PC-3 (cell line): ENCODE results near the gene CD69. TPM values are rescaled to one million over a fixed set of nuclear protein-coding genes. Genes with fewer than 3 reads are reported as not detected.
"Not testable (repeated sequence)": the region's sequence is repeated elsewhere in the genome, so short reads cannot be mapped to it uniquely, and the experiment has no call there.

Experiments
- ATAC-seq: fragments of 200-7000 bp; cut with Tn5 transposase; 2 replicates; pipeline ENCODE4 v1.9.1; 2020; ENCODE audit warnings: mild to moderate bottlenecking, moderate library complexity
- BruUV-seq: library from RNA; stranded (reverse); fragments of 400-500 nt; replicated peaks from 2 replicates; lab custom pipeline; 2021; lab: Mats Ljungman, UMichigan
- CTCF ChIA-PET: fragments of 300-600 bp; sonication (Branson Sonifier 250); formaldehyde crosslinking; loops from one replicate; lab custom pipeline; 2022; ENCODE audit warnings: antibody characterized with exemption; lab: Charles Lee
- POLR2A ChIA-PET: fragments of 300-600 bp; sonication (Branson Sonifier 250); formaldehyde crosslinking; loops from one replicate; lab custom pipeline; 2022; ENCODE audit warnings: antibody characterized with exemption; ENCODE audit not compliant: unreplicated experiment; lab: Charles Lee
- DNase-seq: peaks from one replicate; pipeline ENCODE4 v3.0.0-alpha.2; 2015
- H2AFZ ChIP-seq: fragments of 300-600 bp; sonication (generic); 2 replicates; pipeline ENCODE4 v1.6.0; 2016; ENCODE audit warnings: antibody characterized with exemption, low read length
- H3F3A ChIP-seq: fragments of 300-600 bp; sonication (generic); one replicate; pipeline ENCODE4 v1.6.0; 2017; ENCODE audit warnings: antibody characterized with exemption, low read length, control low read depth, mild to moderate bottlenecking; ENCODE audit not compliant: unreplicated experiment
- H3K27ac ChIP-seq: fragments of 300-600 bp; sonication (generic); 2 replicates; pipeline ENCODE4 v1.5.1; 2016; ENCODE audit warnings: mild to moderate bottlenecking, low read length
- H3K27me3 ChIP-seq: fragments of 300-600 bp; sonication (generic); 2 replicates; pipeline ENCODE4 v1.6.1; 2016; ENCODE audit warnings: low read length, mixed read lengths
- H3K36me3 ChIP-seq: fragments of 300-600 bp; sonication (generic); 2 replicates; pipeline ENCODE4 v1.6.1; 2016; ENCODE audit warnings: low read depth, mixed run types, low read length, mixed read lengths
- H3K4me1 ChIP-seq: fragments of 300-600 bp; sonication (generic); 2 replicates; pipeline ENCODE4 v1.5.1; 2016; ENCODE audit warnings: low read length; ENCODE audit not compliant: insufficient read depth
- H3K4me2 ChIP-seq: fragments of 300-600 bp; sonication (generic); 2 replicates; pipeline ENCODE4 v1.6.0; 2016; ENCODE audit warnings: low read length
- H3K4me3 ChIP-seq: fragments of 300-600 bp; sonication (generic); 2 replicates; pipeline ENCODE4 v1.5.1; 2016; ENCODE audit warnings: mild to moderate bottlenecking, low read length, mixed read lengths
- H3K79me2 ChIP-seq: fragments of 300-600 bp; sonication (generic); 2 replicates; pipeline ENCODE4 v1.6.1; 2017; ENCODE audit warnings: low read length, mixed read lengths
- H3K9ac ChIP-seq: fragments of 300-600 bp; sonication (generic); 2 replicates; pipeline ENCODE4 v1.6.0; 2016; ENCODE audit warnings: mild to moderate bottlenecking, low read length
- H3K9me2 ChIP-seq: fragments of 300-600 bp; sonication (generic); replicated peaks from 2 replicates; pipeline ENCODE4 v1.6.1; 2016; ENCODE audit warnings: mixed run types, low read length, mixed read lengths
- H3K9me3 ChIP-seq: fragments of 300-600 bp; sonication (generic); 2 replicates; pipeline ENCODE4 v1.6.1; 2016; ENCODE audit warnings: low read length, mixed read lengths
- H4K20me1 ChIP-seq: fragments of 300-600 bp; sonication (generic); 2 replicates; pipeline ENCODE4 v1.6.1; 2016; ENCODE audit warnings: low read length, mixed read lengths
- CTCF ChIP-seq: fragments of 300-600 bp; sonication (generic); conservative IDR thresholded peaks from 2 replicates; pipeline ENCODE4 v1.5.1; 2017; ENCODE audit warnings: antibody characterized with exemption, low read depth, mild to moderate bottlenecking, low read length
- EZH2 ChIP-seq: fragments of 300-600 bp; sonication (generic); IDR thresholded peaks from one replicate; pipeline ENCODE4 v1.6.1; 2017; ENCODE audit warnings: antibody characterized with exemption, mild to moderate bottlenecking, low read length; ENCODE audit not compliant: unreplicated experiment
- EZH2phosphoT487 ChIP-seq: fragments of 300-600 bp; sonication (generic); IDR thresholded peaks from 2 replicates; pipeline ENCODE4 v1.6.1; 2018; ENCODE audit warnings: mild to moderate bottlenecking, antibody characterized with exemption, low read length, borderline replicate concordance
- intact Hi-C: fragments of 100-400 bp; cut with micrococcal nuclease; formaldehyde crosslinking; loops from 2 replicates; pipeline ENCODE4 v1.9.0; 2023
- total RNA-seq: library from RNA; depleted of rRNA; stranded (reverse); fragments of >200 nt; gene quantifications from 2 replicates; pipeline ENCODE4 v1.2.3, GENCODE V29; 2014

The CD69 gene
- total RNA-seq, 1 experiment from 2014 or later, result not detected

GRCh38 chr12:9719790-9720189 is 40.9 kb downstream of the CD69 start:
- Histone ChIP-seq H3K9me2 (no peaks in the 10 kb centered on the region), H2AFZ (no peak overlapping the region), H3F3A (no peaks in the 10 kb centered on the region), H3K36me3 (no peaks in the 10 kb centered on the region), H3K4me2 (no peak overlapping the region), H3K27ac (no peak overlapping the region), H3K4me1 (peaks cover 21% of the 10 kb centered on the region), H4K20me1 (no peaks in the 10 kb centered on the region), H3K9ac (no peak overlapping the region), H3K27me3 (no peaks in the 10 kb centered on the region), H3K9me3 (no peaks in the 10 kb centered on the region), H3K79me2 (no peaks in the 10 kb centered on the region), H3K4me3 (no peak overlapping the region)
- no peak for ATAC-seq
- intact Hi-C loops, result loop anchor here (5.0 kb wide), 1 partner anchor 72 kb away; no protein-coding TSS in a partner anchor
- ChIA-PET POLR2A (no interaction called here), CTCF (no interaction called here)
- BruUV-seq, result no TSS peak
- no peak for DNase-seq
- TF ChIP-seq CTCF (no peak), EZH2phosphoT487 (no peak), EZH2 (no peak)

GRCh38 chr12:9718968-9719367 is 41.7 kb downstream of the CD69 start:
- BruUV-seq, result no TSS peak
- DNase-seq, result no peak
- no peak overlapping the region for H3K4me3 ChIP-seq
- no peak overlapping the region for H3K4me2 ChIP-seq
- POLR2A ChIA-PET, result no interaction called here
- no peaks in the 10 kb centered on the region for H3K9me2 ChIP-seq
- TF ChIP-seq CTCF, result no peak
- no peak for TF ChIP-seq EZH2phosphoT487
- no peak for TF ChIP-seq EZH2
- CTCF ChIA-PET, result no interaction called here
- H3K9me3 ChIP-seq, result no peaks in the 10 kb centered on the region
- ATAC-seq, result no peak
- no peak overlapping the region for H3K27ac ChIP-seq
- no peaks in the 10 kb centered on the region for H3K27me3 ChIP-seq
- H4K20me1 ChIP-seq, result no peaks in the 10 kb centered on the region
- H3F3A ChIP-seq, result no peaks in the 10 kb centered on the region
- H3K79me2 ChIP-seq, result no peaks in the 10 kb centered on the region
- intact Hi-C loops, result no loop called here
- no peak overlapping the region for H3K9ac ChIP-seq
- no peak overlapping the region for H2AFZ ChIP-seq
- H3K4me1 ChIP-seq, result peaks cover 21% of the 10 kb centered on the region
- no peaks in the 10 kb centered on the region for H3K36me3 ChIP-seq

GRCh38 chr12:9717070-9717925 is 43.4 kb downstream of the CD69 start:
- TF ChIP-seq CTCF (no peak), EZH2 (no peak), EZH2phosphoT487 (no peak)
- H3K27ac ChIP-seq, result no peak overlapping the region
- ATAC-seq (no peak), DNase-seq (no peak)
- no peak overlapping the region for H2AFZ ChIP-seq
- no peaks in the 10 kb centered on the region for H3K27me3 ChIP-seq
- no peaks in the 10 kb centered on the region for H3K79me2 ChIP-seq
- BruUV-seq, result no TSS peak
- H3F3A ChIP-seq, result no peaks in the 10 kb centered on the region
- H3K36me3 ChIP-seq, result no peaks in the 10 kb centered on the region
- H3K9ac ChIP-seq, result no peak overlapping the region
- H3K9me2 ChIP-seq, result no peaks in the 10 kb centered on the region
- ChIA-PET POLR2A (interaction anchor here (0.6 kb wide), 1 partner anchor 452 kb away, joined by 3 read pairs; no protein-coding TSS in a partner anchor), CTCF (no interaction called here)
- intact Hi-C loops, result no loop called here
- no peak overlapping the region for H3K4me2 ChIP-seq
- H3K4me1 ChIP-seq, result peaks cover 16% of the 10 kb centered on the region
- H3K4me3 ChIP-seq, result no peak overlapping the region
- no peaks in the 10 kb centered on the region for H3K9me3 ChIP-seq
- no peaks in the 10 kb centered on the region for H4K20me1 ChIP-seq

GRCh38 chr12:9713032-9713558 is 47.6 kb downstream of the CD69 start:
- intact Hi-C loops, BruUV-seq, H3K4me1 ChIP-seq, CTCF ChIA-PET, H3K9me2 ChIP-seq, H3K79me2 ChIP-seq, H3K27me3 ChIP-seq, H3K4me2 ChIP-seq, DNase-seq, H3K9me3 ChIP-seq, H3F3A ChIP-seq, ATAC-seq, H4K20me1 ChIP-seq, H3K27ac ChIP-seq, POLR2A ChIA-PET, H2AFZ ChIP-seq, H3K4me3 ChIP-seq, H3K9ac ChIP-seq, H3K36me3 ChIP-seq: not testable (repeated sequence)
